ENCODE results near the gene GLI2.

GLI2 gene

DNA sequence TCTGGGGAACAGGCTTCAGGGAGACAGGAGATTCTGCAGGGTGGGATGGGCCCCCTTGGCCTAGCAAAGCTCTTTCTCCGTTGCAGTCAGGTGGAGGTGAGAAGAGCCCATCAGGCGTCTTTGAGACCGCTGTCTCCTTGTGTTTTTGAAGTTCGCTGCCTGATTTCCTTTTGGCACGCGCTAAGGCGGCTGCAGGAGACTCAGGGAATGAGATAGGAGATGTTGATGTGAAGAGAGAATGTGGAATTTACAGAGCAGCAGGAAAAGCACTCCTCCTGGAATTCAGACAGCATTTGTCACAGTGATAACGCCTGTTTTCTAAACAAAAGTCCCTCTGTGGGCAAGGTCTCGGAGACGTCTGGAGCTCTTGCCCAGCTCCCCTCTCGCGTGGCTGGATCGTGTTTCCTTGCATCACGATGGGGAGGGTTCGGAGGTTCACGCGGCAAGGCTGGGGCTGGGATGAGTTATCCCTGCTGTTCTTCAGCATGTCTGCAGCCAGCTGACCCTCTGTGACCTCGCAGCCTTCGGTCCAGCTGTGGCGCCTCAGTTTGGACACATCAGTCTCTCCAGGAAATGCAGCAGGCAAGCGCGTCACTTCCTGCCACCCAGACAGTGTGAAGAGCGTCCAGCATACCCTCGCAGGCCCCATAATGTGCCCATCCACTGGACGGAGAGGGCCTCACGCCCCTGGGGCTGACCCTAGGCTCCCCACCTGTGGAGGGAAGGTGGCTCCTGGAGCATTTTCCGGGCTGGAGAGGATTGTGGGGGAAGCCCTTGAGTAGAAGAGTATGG is 30.2 kb downstream of the GLI2 start:
- H3K79me2 ChIP-seq (ENCODE audit: low read length) = no peaks in the 10 kb centered on the region
- H3K4me2 ChIP-seq (ENCODE audit: low read depth, low read length) = no peak overlapping the region
- no peaks in the 10 kb centered on the region for H3K4me1 ChIP-seq (ENCODE audit: low read length)
- no peak overlapping the region for H3K9ac ChIP-seq (ENCODE audit: low read length)
- no peaks in the 10 kb centered on the region for H3K9me2 ChIP-seq (replicated peaks; ENCODE audit: insufficient read depth, low read length)
- no peaks in the 10 kb centered on the region for H3K36me3 ChIP-seq (replicated peaks; ENCODE audit: insufficient read depth, low read length)
- H2AFZ ChIP-seq (ENCODE audit: low read length) = no peak overlapping the region
- no peaks in the 10 kb centered on the region for H3F3A ChIP-seq (ENCODE audit: insufficient read depth, low read length)
- no peak for DNase-seq
- TF ChIP-seq EZH2phosphoT487 (IDR thresholded peaks at IDR 0.05; ENCODE audit: low read length) (no peak), EZH2 (optimal IDR thresholded peaks at IDR 0.05; ENCODE audit: low read depth, low read length) (no peak)
- TF ChIP-seq, protein P1, sequence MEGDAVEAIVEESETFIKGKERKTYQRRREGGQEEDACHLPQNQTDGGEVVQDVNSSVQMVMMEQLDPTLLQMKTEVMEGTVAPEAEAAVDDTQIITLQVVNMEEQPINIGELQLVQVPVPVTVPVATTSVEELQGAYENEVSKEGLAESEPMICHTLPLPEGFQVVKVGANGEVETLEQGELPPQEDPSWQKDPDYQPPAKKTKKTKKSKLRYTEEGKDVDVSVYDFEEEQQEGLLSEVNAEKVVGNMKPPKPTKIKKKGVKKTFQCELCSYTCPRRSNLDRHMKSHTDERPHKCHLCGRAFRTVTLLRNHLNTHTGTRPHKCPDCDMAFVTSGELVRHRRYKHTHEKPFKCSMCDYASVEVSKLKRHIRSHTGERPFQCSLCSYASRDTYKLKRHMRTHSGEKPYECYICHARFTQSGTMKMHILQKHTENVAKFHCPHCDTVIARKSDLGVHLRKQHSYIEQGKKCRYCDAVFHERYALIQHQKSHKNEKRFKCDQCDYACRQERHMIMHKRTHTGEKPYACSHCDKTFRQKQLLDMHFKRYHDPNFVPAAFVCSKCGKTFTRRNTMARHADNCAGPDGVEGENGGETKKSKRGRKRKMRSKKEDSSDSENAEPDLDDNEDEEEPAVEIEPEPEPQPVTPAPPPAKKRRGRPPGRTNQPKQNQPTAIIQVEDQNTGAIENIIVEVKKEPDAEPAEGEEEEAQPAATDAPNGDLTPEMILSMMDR (IDR thresholded peaks at IDR 0.05; ENCODE audit: low read length) = no peak
- H3K27ac ChIP-seq (ENCODE audit: low read length) = no peak overlapping the region
- peaks cover 13% of the 10 kb centered on the region for H3K27me3 ChIP-seq (replicated peaks; ENCODE audit: insufficient read depth, low read length)
- H4K20me1 ChIP-seq (ENCODE audit: insufficient read depth, low read length) = no peaks in the 10 kb centered on the region
- H3K4me3 ChIP-seq (ENCODE audit: low read length) = no peak overlapping the region
- H3K9me3 ChIP-seq (replicated peaks; ENCODE audit: insufficient read depth, low read length) = no peaks in the 10 kb centered on the region

DNA sequence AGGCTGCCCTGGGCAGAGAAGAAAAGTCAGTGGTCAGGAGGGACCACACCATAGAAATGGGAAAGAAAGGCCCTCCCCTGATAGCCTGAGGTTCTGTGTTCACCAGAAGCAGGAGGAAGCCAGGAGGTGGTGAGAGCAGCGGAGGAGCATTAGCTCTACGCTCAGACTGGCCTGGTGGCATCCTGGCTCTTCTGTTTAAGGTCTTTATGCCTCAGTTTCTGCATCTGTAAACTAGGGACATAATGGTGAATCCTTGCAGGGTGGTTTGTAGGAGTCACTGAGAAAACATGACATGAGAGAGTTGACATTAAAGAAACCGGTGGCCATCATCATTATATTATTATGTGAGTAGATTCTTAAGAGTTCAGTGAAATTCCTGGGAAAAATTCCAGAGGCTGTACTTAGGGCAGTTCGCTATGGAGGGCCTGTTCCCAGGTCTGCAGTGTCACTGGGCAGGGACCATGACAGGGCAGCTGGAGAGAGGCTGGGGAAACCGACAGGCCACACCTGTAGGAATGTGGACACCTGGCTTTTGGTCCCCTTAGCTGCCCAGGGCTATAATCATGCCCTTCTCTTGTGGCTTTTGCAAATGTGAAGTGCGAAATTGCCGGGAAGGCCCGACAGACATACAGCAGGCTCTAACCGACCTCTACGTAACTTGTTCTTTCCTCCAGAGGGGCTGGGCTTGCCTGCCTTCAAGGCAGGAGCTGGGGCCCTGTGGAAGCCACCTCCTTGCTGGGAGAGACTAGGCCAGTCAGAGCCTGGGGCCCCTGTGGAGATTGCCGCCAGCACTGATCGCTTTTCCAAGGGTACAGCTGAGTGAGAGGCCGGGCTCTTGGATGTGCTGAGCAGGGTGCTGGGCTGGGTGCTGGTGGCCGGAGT is 31.0 kb downstream of the GLI2 start:
- Histone ChIP-seq H3K9ac (ENCODE audit: low read length) (no peak overlapping the region), H3K4me3 (ENCODE audit: low read length) (no peak overlapping the region), H3K36me3 (replicated peaks; ENCODE audit: insufficient read depth, low read length) (no peaks in the 10 kb centered on the region), H3K27ac (ENCODE audit: low read length) (no peak overlapping the region), H3K4me2 (ENCODE audit: low read depth, low read length) (no peak overlapping the region), H2AFZ (ENCODE audit: low read length) (no peak overlapping the region), H3K9me3 (replicated peaks; ENCODE audit: insufficient read depth, low read length) (no peaks in the 10 kb centered on the region), H3K27me3 (replicated peaks; ENCODE audit: insufficient read depth, low read length) (peaks cover 13% of the 10 kb centered on the region), H3K9me2 (replicated peaks; ENCODE audit: insufficient read depth, low read length) (no peaks in the 10 kb centered on the region), H3K4me1 (ENCODE audit: low read length) (no peaks in the 10 kb centered on the region), H3F3A (ENCODE audit: insufficient read depth, low read length) (no peaks in the 10 kb centered on the region), H4K20me1 (ENCODE audit: insufficient read depth, low read length) (no peaks in the 10 kb centered on the region), H3K79me2 (ENCODE audit: low read length) (no peaks in the 10 kb centered on the region)
- DNase-seq = no peak
- no peak for TF ChIP-seq EZH2 (optimal IDR thresholded peaks at IDR 0.05; ENCODE audit: low read depth, low read length)
- TF ChIP-seq, protein P1 (IDR thresholded peaks at IDR 0.05; ENCODE audit: low read length) = no peak
- TF ChIP-seq EZH2phosphoT487 (IDR thresholded peaks at IDR 0.05; ENCODE audit: low read length) = no peak

DNA sequence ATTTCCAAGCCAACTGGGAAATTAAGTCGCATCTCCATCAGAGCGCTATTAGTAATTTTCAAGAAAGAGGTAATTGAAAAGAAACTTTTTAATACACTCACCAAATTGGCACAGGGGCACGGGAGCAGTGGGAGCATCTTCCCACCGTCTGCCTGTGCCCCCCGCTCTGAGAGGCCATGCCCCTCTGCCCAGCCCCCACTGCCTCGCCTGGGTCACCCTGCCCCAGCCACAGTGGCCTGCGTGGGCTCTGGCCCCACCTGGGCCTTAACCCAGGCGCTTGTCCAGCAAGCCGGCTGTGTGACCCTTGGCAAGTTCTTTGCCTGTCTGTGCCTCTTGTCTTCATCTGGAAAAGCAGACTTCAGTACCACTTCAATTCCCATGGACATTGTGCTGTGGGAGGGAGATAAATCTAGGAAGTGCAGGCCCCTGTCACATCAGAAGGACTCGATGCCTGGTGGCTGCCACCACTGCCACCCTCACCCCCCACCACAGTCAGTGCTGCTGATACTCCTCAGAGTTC is 31.9 kb downstream of the GLI2 start:
- Histone ChIP-seq H3K27me3 (replicated peaks; ENCODE audit: insufficient read depth, low read length) (peaks cover 13% of the 10 kb centered on the region), H3K36me3 (replicated peaks; ENCODE audit: insufficient read depth, low read length) (no peaks in the 10 kb centered on the region), H3K9me3 (replicated peaks; ENCODE audit: insufficient read depth, low read length) (no peaks in the 10 kb centered on the region), H3K4me2 (ENCODE audit: low read depth, low read length) (no peak overlapping the region), H4K20me1 (ENCODE audit: insufficient read depth, low read length) (no peaks in the 10 kb centered on the region), H3F3A (ENCODE audit: insufficient read depth, low read length) (no peaks in the 10 kb centered on the region), H3K9me2 (replicated peaks; ENCODE audit: insufficient read depth, low read length) (no peaks in the 10 kb centered on the region), H3K4me1 (ENCODE audit: low read length) (no peaks in the 10 kb centered on the region), H3K4me3 (ENCODE audit: low read length) (no peak overlapping the region), H3K9ac (ENCODE audit: low read length) (no peak overlapping the region), H3K79me2 (ENCODE audit: low read length) (no peaks in the 10 kb centered on the region), H2AFZ (ENCODE audit: low read length) (no peak overlapping the region), H3K27ac (ENCODE audit: low read length) (no peak overlapping the region)
- TF ChIP-seq, protein P1 (IDR thresholded peaks at IDR 0.05; ENCODE audit: low read length) = no peak
- TF ChIP-seq EZH2phosphoT487 (IDR thresholded peaks at IDR 0.05; ENCODE audit: low read length) (no peak), EZH2 (optimal IDR thresholded peaks at IDR 0.05; ENCODE audit: low read depth, low read length) (no peak)
- DNase-seq = no peak

All from MM.1S (cell line).